NCI-H1105 treated with DMSO at 0.1 percent for 48 hours (cell line): Measurements from ENCODE around the gene ERP27.

Experiments
- DNase-seq: peaks from one replicate; lab custom pipeline; 2025; lab: John Stamatoyannopoulos, UW

ERP27 gene

DNA sequence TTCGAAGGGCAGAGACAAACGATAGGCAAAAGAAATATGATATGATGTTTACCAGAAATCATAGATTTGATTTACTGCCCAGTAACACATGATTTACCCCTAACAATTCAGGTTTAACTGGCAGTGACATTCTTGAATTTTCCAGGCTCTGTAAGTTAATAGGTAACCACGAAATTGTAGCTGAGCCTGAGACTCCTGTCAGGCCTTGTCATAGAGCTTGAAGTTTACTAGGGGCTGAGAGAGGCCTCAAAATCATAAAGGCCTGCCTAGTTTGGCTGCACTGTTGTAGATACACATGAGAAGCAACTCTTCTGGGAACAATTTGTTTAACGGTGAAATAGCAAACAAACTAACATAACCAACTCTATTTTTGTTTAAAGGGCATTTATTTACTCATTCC, 3.3 kb downstream of the ERP27 start:
- DNase-seq = no peak

DNA sequence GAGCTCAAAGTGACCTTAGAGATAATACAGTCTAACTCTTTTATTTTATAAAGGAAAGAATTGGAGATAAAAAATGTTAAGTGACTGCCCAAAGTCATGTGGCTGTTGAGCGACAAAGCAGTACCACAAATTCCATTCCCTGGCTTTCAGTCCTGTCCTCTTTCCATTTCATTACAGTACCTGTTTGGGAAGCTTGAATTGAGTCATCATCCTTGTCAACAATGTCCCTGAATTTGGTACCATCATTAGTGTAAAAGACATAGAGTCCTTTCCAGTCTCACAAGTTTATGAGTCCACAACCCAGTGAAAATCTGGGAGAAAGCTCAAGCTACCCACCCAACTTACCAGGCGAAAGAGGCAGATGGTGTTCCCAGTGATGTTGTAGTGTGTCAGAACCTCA, 3.8 kb downstream of the ERP27 start:
- DNase-seq = no peak

DNA sequence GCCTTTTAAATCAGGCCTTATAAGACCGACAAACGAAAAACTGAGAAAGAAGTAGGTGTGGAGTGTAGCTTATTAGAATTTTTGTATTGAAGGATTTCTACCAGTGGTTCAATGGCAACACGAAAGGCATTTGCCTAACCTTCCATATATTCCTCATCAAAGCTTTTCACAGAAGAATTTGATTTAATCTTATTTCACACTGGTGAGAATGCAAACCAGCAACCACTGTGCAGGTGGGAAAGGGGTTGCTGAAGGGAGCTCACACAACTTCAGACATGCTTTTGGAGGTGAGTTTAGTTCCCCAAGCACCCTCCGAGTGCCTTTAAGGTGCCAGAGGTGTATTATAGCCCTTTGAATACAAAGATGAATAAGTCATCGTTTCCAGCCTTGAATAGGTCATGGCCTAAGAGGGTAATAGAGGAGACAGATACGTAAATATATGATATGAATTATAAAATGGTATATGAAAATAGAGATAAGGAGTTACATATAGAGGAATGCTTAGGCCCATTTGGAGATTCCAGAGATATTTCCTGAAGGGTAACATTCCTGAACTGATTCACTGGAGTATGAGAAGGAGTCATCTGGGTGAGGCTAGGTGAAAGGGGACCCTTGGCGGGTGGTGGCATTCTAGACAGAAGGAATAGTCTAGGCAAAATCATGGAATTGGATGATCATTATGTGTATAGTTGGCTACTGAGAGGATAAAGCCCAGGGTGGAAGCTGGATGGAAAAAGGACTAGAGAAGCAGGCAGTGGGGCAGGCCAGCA, 6.4 kb downstream of the ERP27 start:
- DNase-seq = no peak

DNA sequence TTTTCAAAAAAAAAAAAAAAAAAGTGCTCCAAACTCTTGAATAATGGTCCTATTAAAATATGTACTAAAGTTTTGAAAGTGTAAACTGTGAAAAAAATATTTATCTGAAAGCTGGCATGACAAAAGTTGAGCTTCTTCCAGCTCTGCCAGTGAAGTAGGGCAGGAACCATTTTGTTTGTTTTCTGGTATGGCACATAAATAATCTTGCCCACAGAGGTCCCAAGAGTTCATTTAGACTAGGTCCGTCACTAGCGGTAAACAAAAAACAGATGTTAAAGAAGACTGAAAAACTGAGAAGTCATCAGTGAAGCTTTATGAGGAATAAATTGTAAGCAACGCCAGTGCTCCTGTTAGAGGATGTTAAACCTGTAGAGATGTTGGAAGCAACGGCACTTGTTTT, 7.0 kb downstream of the ERP27 start:
- no peak for DNase-seq

DNA sequence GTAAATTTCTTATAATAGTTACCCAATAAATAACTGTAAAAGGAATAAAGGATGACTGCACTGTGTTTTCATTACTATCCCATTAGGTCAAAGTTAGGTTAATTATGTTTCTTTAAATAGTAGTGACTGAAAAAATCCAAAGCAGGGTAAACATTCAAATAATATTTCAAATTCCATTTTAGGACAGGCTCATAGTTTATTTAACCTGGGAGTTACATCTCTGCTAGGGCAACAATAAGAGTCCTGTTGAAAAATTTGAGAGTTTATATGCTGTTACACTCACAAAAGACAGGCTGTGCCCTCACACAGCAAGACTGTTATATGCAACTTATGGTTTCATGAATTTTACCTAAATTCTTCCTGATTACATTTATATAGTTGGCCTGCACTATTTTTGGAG, 8.0 kb downstream of the ERP27 start:
- no peak for DNase-seq

DNA sequence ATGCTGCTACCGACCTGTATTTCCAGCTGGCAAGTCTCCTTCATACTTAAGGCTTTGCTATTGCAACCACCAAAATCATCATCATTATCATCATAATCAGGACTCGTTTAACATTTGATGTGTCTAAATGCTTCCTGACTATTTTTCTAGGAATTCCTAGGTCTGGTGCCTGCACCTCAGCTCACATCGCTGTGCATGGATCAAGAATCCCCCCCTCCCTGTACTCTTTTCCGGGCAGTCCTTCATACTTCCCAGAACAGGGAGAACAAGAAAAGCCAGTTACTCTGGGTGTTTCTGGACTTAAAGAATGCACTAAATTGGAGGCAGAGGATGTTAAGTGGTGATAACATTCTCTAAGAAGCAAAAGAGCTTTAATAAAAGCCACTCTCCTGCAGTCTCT, 9.4 kb downstream of the ERP27 start:
- DNase-seq = no peak

DNA sequence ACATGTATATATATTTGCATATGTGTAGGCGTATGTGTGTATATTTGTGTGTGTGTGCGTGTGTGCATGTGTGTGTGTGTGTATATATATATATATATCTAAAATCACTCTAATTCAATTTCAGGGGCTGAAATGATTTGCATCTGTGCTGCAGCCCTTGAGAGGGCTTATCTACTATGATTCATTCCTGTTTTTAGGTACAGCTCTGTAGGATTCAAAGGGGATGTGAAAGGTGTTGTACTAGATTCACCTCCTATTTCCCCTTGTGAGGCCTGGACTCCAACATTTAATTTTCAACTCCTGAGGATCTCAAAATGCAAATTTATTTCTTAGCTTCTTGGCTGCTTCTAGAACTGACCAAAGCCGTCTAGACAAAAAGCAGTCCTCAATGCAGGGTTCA, 11.1 kb downstream of the ERP27 start:
- no peak for DNase-seq

DNA sequence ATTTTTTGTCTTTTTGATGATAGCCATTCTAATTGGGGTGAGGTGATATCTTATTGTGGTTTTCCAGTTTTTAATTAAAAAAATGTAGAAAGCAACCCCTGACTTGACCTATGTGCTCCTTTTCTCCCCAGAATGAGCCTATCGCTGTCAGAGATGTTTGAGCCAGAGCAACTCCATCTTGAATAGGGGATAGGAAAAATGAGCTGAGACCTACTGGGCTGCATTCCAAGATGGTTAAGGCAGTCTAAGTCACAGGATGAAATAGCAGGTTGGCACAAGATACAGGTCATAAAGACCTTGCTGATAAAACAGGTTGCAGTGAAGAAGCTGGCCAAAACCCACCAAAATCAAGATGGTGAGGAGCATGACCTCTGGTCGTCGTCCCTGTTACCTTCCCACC, 13.8 kb downstream of the ERP27 start:
- DNase-seq = no peak

DNA sequence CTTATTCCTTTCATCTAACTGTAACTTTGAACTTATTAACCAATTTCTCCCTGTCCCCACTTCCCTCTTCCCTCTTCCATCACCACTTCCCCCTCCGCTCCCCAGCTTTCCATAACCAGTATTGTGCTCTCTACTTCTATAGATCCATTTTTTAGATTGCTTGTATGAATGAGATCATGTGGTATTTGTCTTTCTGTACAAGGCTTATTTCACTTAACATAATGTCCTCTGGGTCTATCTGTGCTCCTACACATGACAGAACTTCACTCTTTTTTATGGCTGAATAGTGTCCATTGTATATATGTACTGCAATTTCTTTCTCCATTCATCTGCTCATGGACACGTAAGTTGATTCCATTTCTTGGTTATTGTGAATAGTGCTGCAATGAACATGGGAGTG, 14.4 kb downstream of the ERP27 start:
- DNase-seq = no peak

DNA sequence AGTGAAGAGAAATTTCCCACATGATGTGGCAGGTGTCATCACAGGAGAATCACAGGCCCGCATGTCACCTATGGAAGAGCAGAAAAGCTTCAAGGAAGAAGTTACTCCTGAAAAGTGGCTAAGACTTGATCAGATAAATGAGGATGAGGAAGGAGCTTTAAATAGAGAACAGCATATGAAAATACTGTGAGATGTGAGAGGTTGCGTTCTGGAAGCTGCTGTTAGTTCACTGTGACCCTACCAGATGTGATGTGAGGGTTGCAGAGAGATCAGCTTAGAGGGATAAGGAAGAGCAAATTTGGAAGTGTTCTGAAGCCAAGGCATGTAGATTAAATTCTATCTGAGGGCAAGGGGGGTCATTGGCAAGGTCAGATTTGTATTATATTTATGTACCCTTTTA, 17.1 kb downstream of the ERP27 start:
- DNase-seq = no peak

DNA sequence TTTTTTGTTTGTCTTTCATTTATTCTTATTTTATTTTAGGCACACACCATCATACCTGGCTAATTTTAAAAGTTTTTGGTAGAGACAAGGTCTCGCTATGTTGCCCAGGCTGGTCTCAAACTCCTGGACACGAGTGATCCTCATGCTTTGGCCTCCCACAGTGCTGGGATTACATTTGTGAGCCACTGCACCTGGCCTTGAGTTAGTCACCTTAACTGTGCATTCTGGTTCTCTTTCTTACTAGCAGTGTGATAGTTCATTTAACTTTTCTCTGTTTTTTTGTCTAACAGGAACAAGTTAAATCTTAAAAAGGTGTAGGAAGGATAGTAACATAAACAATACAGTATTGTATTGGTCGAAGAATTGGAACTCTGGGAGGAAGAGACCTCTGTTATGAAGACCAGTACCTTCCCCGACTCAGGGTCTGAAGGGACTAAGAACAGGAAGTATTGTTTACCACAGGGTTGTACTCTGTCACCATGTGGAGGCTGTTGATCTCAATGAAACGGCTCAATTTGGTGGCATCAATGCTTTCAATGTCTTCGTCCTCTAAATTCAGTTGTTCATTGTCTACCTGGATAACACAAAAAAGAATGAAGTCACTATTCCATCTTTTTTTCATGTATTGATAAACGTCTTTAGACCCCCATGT, 17.7 kb downstream of the ERP27 start:
- DNase-seq = no peak

DNA sequence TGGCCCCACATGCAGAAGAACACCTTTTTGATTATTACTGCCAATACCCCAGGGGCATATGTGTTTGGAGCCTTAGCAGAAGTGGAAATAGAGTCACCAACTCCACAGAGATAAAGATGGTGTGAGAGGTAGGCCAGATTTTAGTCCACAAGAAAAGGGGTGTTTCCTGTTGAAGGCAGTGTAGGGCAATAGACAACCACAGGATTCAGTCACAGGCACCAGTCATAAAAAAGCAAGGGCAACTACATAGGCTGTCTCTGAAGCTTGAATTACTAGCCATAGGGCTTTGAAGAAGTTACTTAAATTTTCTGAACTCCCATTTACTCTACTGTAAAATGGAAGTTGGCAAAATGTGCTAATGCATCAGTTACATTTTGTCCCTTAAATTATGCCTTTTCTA, 18.9 kb downstream of the ERP27 start:
- DNase-seq = no peak

DNA sequence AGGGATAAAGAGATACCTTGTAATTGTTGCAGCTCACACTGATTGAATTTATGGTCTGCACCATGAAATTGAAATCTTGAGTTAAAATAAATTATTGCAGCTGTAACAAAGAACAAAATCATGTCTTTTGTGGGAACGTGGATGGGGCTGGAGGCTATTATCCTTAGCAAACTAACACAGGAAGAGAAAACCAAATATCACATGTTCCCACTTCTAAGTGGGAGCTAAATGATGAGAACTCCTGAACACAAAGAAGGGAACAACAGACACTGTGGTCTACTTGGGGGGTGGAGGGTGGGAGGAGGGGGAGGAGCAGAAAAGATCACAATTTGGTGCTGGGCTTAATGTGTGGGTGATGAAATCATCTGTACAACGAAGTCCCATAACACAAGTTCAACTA, 22.6 kb downstream of the ERP27 start:
- DNase-seq = no peak

DNA sequence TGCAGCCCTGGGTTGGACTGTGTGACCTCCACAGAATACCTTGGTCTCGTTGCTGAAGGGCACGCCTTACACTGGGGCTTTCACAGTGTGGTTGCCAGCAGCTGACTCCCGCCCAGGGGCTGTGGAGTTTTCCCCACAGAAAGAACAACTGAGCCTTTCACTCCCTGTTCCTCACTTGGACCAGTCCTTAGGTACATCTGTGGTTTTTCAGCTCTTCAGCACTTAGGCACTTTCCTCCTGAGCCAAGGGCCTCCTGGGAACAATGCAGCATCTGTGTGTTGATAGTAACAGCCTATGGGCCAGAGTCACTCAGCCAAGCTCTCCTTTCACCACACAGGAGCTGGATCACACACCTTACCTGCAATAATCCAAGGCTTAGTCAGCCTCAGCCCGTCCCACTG, 25.0 kb downstream of the ERP27 start:
- no peak for DNase-seq

DNA sequence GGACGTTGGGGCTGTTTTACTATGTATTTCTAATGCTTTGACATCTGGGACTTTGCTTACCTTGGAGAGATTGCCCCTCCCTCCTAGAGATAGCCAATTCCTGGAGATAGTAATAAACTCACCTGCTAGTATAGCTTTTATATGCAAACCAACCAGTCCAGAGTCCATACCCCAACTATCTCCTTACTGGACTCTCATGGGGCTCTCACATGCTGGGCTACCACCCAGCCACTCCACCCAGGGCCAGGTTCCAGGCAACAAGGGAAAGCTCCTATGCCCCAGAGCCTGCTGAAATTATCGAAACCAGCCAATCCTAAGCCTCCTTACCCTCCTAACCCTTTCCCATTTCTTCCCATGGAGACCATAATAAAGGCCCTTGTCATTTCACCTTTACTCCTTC, 27.2 kb downstream of the ERP27 start:
- DNase-seq = no peak

DNA sequence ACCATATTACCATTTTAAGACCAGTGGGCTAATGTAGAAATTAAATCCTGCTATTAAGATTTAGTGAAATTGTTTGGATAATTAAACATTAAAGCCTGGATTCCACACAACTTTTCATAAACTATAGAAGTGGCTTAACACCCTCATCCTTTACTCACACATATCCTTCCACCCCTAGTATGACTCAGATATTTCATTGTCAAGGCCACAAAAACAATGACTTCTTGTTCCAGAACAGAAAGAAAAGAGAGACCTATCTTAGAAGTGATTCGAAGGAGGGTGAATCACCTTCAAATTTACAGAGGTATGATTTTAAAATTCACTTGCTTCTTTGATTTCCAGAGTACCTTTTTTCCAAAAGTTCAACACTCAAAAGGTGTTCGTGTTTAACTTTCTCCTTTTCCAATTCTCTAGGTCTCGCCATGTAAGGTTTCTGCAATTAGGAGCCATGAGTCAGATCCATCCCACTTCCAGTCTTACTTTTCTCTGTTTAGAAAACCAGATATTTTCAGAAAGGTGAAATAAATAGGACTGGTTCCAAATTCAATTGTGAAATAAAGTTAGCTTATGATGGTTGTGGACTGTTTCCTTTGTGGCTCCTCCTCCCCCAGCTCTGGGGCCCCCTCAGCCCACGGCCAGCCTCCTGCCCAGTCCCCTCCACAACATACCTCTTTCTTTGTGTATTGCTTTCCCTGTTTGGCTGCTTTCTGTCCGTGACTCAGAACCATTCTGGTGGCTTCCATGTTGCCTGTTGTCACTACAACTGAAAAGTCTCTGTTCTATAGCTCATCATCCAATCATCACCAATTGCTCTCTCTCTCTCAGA, 28.0 kb downstream of the ERP27 start:
- DNase-seq = no peak

DNA sequence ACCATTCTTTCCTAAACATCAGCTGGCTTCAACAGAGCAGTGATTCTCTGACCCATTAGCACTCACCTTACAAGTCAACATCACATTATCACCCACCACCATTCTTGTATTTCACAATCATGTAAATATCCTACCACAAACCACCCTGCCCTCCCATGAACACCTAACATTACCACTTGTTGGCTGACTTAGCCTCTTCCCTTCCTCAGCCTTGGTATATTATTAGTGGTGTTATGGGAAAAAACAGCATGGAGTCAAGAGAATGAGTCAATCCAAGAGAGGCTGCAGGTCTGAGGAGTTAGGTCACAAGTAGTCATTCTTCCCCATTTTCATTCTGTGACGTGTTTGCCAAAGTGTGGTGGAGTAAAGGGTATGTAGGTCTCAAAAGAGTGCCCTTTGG, 30.4 kb downstream of the ERP27 start:
- no peak for DNase-seq

DNA sequence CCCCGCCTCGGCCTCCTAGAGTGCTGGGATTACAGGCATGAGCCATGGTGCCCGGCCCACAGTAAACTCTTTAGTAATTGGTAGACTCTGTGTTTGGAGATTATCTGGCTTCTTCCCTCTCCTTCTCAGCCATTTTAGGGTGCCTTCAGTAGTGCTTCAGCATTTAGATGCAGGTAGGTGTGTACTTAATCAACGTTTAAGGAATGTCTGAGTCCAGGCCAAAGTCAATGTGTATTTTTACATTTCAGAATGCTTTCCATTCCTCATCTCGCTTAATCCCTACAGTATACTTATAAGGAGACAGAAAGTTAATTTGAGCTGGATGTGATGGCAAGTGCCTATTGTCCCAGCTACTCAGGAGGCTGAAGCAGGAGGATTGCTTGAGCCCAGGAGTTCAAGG, 32.2 kb downstream of the ERP27 start:
- no peak for DNase-seq

DNA sequence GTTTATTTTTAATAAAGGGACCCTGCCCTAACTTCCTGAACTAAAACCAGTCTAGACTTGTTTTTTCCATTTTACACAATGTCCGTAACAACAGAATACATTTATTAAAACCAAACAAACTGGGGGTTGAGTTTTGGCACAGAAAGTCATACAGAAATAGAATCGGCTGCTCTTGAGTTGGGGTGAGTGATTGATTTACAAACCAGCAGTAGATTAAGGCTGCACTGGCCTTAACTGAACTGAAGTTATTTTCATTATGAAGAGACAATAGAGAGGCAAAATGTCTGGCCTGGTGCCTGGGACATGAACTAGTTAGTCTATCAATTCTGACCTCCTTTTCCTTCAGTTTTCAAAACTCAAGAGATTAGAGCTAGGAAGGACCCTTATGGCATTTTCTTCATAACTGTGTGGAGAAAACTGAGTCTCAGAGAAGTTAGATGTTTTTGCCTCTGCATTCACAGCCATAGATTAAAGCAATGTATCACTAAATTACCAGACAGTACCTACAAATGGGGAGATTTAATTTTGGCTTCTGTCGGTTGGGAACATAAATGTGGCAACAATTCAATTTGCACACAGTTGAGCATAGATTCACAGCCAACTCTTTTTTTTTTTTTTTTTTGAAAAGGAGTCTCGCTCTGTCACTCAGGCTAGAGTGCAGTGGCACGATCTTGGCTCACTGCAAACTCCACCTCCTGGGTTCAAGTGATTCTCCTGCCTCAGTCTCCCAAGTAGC, 32.9 kb downstream of the ERP27 start:
- peak; percentile 6 for DNase-seq

DNA sequence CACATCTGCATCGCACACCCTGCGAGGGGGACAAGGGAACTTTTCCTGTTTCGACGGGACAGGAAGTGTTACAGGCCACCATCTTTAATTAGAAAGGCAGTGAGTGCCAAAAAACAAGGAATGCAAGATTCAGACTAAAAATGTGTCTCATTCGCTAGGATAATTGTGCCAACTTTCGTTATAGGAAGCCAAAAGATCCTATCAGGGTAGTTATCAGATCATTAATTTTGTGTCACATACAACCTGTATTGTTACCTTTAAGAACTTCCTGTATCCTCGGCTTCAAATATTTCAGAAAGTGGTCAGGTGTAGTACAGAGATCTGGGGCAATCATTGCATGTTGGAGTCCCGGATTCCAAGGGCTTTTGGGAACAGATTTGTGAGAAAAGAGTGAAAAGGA, 33.5 kb downstream of the ERP27 start:
- no peak for DNase-seq

DNA sequence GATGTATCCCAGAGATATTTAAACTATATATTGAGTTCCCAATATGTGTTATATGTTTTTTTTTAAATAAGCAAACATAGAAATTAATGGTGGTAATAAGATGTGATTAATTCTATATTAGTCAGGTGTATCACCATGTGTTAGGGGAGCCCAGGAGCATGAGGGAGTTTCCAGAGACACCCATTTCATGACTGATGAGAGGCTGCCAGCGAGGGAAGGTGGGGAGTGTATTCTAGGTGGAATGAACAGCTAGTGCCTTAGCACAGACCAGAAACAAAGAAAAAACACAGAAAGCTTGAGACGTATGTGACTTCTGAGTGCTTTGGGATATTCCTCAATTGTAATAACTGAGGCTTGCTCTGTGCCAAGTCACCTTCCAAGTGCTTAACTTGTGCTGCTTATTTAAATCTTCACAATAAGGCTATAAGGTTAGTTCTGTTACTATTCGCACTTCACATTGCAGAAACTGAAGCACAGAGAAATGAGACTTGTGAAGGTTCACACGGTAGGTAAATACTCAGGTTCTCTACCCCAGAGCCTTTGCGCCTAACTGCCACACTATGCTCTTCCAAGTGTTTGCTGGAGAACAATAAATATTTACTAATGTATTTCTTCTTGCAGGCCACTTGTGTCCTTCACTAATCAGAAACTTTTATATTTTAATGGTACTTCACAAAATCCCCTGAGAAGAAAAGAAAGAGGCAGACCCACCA, 34.8 kb downstream of the ERP27 start:
- DNase-seq = no peak

DNA sequence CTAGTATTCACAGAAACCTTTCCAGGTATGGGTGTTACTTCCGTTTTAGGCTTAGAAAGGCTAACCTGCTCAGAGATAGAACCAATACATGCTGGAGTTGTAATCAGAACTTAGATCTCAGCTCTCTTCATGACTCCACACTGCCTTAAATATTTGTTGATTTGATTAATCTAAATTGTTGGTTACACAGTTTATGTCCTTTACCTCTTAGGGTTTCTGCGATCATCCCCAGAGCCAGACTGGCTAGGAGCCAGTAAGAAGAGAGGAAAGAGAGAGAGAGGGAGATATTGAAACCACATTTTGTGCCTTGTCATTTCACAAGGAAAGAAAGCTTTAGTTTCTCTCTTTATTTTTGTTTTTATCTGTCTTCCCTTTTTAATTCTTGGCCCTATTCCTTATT, 35.9 kb downstream of the ERP27 start:
- DNase-seq = peak; percentile 3
